Activated CD8-positive, alpha-beta memory T cell treated with anti-CD3 and anti-CD28 coated beads for 36 hours (primary cell): ENCODE data around the gene ACTRT3. TPM values are rescaled to one million over a fixed set of nuclear protein-coding genes. Genes with fewer than 3 reads are reported as not detected.

Source experiments
- CTCF ChIA-PET: fragments of 350-600 bp; sonication (Branson Sonifier 250); formaldehyde crosslinking; loops from one replicate; lab custom pipeline; 2021; ENCODE audit warnings: antibody characterized with exemption; lab: Charles Lee
- POLR2A ChIA-PET: fragments of 350-600 bp; sonication (Branson Sonifier 250); formaldehyde crosslinking; loops from one replicate; lab custom pipeline; 2021; ENCODE audit warnings: antibody characterized with exemption; lab: Charles Lee
- total RNA-seq, 2 experiments: library from RNA; stranded (reverse); gene quantifications; one replicate each; pipeline ENCODE4 v1.2.3, GENCODE V29; 2021

Gene ACTRT3
- 1 to 10 TPM; 2.5 to 3.0 TPM for total RNA-seq

DNA sequence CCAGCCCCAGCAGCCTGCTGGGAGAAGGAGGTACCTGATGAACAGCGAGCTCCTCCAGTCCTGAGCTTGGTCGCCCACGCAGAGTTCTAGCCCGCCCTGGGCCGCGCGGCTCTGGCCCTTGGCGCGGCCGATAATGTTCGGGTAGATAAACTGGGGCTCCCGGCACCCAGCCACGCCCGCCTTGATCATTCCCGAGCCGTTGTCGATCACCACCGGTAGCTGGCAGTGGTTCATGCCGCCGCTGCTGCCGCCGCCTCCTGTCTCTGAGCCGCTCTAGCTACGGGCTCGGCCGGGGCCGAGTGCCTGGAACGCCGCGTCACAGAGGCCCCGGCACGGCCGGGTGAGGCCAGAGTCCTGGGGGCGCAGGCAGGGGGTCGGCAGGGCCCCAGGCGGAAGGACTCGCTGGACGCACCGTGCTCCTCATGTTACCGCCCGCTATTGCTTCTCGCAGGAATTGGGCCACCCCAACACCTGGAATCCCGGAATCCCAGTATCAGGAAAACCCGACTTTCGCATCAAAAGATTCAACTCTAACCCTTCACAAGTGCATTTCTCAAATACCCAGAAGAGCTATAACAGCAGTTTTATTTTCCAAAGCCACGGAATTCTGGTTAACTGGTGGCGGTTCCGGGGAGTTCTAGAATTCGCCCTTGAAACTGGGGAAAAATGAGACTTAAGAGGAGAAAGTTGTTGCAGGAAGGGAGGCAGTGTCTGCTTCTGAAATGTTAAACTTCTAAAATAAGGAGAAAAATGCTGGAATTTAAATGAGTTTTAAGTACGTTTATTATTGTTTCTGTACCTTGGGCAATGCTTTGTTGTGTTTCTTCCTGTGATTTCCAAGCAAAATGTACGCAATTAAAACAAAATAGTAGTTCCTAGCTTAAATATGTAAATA, at the start of gene ACTRT3:
ACTRT3 (minus strand) TSS at position 275 of the 895 bp plus-strand sequence; CDS start at position 234, 41 bp downstream.
- ChIA-PET POLR2A (interaction anchor here (0.6 to 0.9 kb wide), 2 partner anchors 197 to 263 kb away, joined by 3 read pairs; partner anchors contain the start of gene SEC62), CTCF (no interaction called here)

DNA sequence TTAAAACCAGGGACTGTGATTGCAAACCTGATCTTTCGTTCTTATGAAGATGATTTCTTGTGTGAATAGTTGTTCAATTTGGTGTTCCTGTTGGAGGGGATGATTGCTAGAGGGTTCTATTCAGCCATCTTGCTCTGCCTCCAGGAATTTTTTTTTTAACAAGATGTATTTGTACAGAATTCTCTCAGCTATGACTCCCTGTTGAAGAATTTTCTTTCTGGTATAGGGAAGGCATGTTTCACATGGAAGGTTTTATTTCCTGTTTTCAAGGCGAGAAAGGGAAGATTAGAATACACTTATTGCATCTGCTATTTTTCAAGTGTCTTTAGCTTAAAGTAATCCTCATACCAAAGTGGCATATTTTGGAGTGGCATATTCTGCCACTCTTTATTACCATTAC, 49.0 kb upstream of the ACTRT3 start:
- CTCF ChIA-PET: no interaction called here
- POLR2A ChIA-PET: no interaction called here

DNA sequence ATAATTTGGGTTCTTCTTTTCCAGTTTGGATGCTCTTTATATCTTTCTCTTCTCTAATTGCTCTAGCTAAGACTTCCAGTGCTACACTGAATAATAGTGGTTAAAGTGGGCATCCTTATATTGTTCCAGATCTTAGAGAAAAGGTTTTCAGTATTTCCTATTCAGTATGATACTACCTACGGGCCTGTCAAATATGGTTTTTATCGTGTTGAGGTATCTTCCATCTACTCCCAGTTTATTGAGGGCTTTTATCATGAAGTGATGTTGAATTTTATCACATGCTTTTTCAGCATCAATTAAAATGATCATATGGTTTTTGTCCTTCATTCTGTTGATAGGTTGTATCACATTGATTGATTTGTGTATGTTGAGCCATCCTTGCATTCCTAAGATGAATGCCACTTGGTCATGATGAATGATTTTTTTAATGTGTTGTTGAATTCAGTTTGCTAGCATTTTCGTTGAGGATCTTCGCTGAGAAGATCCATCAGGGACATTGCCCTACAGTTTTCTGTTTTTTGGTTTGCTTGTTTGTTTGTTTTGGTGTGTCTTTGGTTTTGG, 46.3 kb upstream of the ACTRT3 start:
- POLR2A ChIA-PET: no interaction called here
- CTCF ChIA-PET: no interaction called here

DNA sequence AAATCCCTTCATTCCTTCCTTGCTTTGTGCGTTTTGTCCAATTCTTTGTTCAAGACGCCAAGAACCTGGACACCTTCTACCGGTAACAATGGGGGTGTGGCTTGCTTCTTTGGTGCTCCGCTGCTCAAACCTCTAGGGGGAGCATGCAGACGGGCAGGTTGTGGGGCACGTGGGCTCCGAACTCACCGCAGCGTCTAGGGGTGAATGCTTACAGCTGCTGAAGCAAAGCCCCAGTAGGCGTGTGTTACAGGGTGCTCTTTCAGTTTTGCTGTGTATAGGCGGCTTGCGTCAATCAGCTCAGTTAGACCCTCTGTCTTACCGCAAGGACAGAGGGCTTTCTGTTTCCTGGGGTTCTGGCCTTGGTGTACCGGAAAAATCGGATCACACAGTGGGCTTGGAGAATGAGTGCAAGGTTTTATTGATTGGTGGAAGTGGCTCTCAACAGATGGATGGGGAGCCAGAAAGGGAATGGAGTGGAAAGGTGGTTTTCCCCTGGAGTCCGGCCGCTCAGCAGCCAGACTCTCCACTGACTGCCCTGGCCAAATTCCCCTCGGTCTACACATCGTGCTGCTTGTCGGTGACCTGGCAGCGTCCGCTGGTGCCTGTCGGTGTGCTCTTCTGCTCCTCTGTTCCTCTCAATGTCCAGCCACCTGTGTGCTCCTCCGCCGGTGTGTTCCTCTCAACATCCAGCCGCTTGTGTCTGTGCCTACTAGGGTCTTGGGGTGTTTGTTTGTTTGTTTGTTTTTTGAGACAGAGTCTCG, 44.6 kb upstream of the ACTRT3 start:
- CTCF ChIA-PET: no interaction called here
- POLR2A ChIA-PET: interaction anchor here (0.7 to 0.9 kb wide), 2 partner anchors 41 to 42 kb away, joined by 3 read pairs; partner anchors contain the start of gene MYNN

DNA sequence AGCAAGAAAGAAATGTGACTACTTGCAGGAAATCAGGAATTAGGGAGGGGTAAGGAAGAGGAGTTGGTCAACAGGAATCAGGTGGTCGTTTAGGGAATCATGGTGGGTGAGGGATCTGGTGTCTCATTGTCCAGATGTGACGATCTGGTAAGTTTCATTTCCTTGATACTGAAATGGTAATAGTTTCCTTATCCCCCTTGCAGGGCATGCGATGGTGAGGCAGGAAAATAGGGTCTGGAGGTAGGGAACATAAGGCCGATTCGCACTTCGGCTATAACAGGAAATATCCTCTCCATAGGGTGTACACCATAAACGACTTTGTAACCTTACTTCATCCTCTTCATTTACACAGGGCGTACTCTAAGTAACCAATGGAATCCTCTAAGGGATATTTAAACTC, 43.9 kb upstream of the ACTRT3 start:
- ChIA-PET POLR2A (interaction anchor here (0.7 to 2.6 kb wide), 3 partner anchors 40 to 41 kb away, joined by 3 to 12 read pairs (median 3); partner anchors contain the start of gene MYNN), CTCF (no interaction called here)

DNA sequence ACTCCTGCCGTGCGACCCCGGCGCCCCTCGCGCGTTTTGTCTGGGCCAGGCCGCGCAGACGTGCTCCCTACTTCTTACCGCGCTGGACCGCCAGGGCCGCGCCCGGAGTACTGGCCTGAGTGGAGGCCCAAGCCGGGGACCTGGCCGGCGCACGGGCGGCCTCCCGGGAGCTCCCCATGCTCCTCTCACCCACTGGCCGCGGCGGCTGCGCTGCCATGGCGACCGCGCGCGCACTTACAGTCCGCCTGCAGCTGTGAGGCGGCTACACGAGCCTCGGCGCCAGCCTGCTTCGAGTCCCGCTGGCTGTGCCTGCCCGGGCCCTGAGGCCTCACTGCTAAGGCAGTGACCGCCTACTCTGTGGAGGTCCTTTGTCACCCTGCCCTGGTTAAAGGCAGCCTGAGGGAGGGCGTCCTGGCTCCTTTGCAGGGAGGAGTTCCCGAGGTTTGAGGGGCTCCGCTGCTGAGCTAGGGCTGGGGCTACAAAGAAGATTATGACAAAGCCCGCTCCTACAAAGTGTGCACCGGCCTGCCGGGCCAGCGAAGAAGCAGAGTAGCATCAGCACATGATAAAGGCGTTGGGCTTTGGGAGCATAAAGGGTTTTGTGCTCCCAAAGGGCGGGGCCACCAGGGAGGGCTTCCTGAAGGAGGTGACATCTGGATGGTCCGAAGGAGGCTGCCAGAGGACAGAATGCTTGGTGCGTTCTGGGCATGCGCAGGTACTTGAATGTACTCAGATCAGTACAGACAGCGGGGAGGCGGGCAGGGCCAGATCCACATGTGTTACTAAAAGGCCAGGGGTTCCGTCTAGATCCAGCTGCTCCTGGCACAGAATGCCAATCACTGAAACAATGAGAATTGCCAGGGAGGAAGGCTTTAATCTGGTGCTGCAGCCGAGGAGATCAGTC, 43.2 kb upstream of the ACTRT3 start, which contains the start of the genes LRRC34 and LRRIQ4:
LRRC34 (minus strand) TSS at position 573 of the 904 bp plus-strand sequence; CDS start at position 217, 356 bp downstream.
LRRIQ4 (plus strand) TSS at position 539 of the 904 bp plus-strand sequence. CDS start 9,052 bp downstream, outside the sequence.
- ChIA-PET CTCF (interaction anchor here (0.6 to 1.7 kb wide), 3 partner anchors 40 to 368 kb away, joined by 3 to 5 read pairs (median 4); no protein-coding TSS in a partner anchor), POLR2A (interaction anchor here (0.6 to 2.6 kb wide), 3 partner anchors 39 to 303 kb away, joined by 3 to 12 read pairs (median 5); partner anchors contain the start of gene MYNN)

DNA sequence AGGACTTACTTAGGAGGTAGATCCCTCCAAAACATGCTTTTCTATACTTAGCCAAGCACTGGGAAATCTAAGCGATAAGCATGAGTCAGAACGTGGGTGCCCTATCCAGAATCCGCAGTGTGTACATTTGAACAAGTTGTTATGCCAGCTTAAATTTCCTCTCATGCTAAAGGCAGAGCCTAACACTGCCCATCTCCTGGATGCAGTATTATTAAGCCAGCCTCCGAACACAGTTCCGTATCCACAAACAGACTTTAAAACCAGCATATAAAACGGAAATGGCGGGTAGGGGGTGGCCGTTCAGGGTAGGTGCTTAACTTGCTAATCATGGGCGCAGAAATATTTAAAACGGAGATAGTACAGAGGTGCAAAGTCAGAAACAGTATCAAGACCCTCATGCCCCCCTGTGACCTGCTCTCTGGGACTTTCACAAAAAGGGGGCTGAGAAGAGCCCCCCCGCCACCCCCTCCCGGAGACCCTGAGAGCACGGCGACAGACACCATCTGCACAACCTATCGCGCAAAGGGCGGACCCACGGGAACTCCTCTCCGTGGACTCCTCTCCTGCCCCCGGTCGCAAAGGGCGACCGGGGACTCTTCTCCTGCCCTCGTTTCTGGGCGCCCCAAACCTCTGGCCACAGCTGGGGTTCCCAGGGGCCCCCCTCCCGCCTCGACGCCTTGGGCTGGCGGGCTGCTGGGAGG, 42.4 kb upstream of the ACTRT3 start:
- CTCF ChIA-PET: interaction anchor here (0.6 to 1.7 kb wide), 2 partner anchors 39 to 73 kb away, joined by 4 to 5 read pairs; no protein-coding TSS in a partner anchor
- POLR2A ChIA-PET: interaction anchor here (0.6 to 2.6 kb wide), 3 partner anchors 39 to 304 kb away, joined by 3 to 12 read pairs (median 5); partner anchors contain the start of gene MYNN

DNA sequence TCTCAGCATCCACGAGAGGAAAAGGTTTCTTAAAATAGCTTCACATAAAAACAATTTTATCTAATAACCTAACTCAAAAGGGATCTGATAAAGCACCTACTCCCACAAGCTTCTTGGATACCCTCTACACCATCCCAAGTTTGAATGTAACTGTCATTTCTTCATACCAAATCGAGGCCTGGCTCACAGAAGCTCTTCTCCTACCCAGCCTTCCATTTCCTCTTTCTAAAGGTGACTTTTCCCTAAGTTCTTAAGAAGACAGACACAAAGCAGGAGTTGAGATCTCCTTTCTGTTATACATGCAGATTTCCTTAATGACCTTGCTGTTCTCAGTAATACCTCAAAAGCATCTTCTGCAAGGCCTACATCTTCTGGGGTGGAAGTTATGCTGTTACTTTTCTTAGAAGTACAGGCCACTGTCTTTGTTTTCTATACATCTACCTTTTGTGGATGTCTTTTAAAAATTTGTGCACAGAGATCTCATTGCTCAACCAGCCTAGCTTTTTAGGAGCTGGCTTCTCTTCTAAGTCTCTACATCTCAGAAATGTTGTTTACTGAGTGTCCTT, 40.0 kb upstream of the ACTRT3 start:
- ChIA-PET CTCF (interaction anchor here (0.9 kb wide), 1 partner anchor 9 kb away, joined by 4 read pairs; no protein-coding TSS in a partner anchor), POLR2A (interaction anchor here (0.6 kb wide), 1 partner anchor 46 kb away, joined by 4 read pairs; no protein-coding TSS in a partner anchor)

DNA sequence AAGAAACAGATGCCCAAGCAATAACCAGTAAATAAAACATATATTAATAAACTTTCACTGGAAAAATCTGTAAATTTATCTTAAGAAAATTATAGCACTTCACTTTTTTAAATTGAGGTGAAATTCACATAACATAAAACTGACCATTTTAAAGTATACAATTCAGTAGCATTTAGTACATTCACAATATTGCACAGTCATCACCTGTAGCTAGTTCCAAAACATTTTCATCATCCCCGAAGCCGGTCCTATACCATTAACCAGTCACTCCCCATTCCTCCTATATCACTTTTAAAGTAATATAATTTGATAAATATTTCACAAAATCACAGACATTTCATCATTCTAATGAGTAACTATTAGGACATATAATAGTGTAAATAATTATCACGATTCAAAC, 35.3 kb upstream of the ACTRT3 start:
- CTCF ChIA-PET: no interaction called here
- POLR2A ChIA-PET: interaction anchor here (0.5 kb wide), 1 partner anchor 12 kb away, joined by 6 read pairs; no protein-coding TSS in a partner anchor

DNA sequence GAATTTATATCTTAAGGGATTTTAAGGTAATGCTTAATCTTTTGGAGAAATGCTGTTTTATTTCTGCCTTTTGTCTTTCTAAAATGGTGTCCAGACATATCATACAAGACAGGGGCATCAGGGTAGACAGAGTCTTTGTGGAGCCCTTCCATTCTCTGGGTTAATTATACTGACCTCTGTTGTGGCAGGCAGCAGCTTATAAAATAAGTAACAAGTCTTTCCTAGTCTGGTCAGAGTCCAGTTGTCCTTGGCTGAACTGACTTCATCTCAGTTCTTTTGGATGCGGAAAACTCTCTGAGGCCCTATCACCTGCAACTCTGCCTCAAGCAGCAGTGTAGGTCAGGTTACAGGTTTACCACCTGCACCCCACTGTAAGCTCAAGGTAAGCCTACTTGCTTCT, 23.0 kb upstream of the ACTRT3 start:
- CTCF ChIA-PET: no interaction called here
- POLR2A ChIA-PET: no interaction called here

DNA sequence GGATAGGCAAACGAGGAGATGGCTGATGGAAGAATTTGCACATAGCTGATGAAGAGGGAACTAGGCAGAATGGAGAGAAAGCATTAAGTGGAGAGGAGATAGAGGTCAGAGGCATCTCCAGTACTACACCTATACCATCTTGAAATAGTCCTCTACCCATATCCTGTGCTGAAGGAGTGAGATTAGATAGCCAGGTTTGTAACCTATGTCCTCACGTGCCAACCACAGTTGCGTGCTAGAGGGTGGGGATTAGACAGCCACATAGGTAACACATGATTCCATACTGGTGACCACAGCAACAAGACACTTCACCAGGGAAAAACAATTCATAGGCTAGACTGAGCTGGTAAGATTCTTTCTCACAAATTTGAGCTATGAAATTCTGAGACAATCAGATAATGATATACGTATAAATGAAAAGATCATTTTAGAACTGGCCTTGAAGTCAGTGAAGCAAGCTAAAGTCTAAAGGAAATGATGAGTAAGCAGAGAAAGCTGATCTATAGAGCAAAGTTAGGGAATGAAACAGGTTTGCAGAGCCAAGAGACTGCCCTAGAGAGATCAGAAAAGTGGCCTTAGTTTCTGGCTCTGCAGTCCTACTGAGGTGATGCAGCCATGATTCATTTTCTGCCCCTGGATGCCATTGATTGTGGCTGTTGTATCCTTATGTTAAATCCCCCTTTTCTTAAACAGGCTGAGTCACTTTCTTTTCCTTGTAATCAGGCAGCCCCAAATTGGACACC, 21.5 kb upstream of the ACTRT3 start:
- ChIA-PET POLR2A (no interaction called here), CTCF (no interaction called here)

DNA sequence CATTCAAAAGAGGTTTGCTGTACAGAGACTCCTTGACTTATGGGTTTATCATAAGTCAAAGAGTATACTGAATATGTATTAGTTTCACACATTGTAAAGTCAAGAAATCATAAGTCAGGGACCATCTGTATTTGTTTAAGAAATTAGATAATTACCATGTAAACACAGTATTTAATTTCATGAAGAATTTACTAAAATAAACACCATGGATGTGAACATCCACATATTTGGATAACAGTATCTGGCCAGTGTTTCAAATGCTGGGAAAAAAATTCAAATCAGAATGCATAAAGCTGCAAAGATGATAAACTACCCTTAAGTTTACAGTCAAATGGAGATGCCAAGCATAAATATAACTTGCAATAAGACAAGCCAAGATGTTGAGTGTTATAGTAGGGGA, 20.9 kb upstream of the ACTRT3 start:
- ChIA-PET POLR2A (no interaction called here), CTCF (no interaction called here)

DNA sequence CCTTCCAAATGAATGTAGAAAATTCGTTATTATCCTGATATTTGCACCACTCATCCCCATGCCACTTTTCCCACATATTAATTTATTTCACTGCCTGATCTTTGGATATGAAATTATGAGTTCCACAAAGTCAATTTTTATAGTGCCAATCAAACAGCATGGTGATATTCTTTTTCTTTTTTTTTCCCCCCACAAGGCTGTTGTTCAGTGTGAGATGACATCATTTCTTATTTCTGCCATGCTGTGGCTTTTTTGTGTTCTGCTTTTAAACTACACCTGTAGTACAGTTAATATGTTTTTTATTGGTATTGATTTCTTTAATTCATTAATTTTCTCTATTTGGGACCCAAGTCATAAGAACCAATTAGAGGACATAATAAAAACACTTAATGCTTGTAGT, 18.4 kb upstream of the ACTRT3 start:
- POLR2A ChIA-PET: no interaction called here
- CTCF ChIA-PET: no interaction called here

DNA sequence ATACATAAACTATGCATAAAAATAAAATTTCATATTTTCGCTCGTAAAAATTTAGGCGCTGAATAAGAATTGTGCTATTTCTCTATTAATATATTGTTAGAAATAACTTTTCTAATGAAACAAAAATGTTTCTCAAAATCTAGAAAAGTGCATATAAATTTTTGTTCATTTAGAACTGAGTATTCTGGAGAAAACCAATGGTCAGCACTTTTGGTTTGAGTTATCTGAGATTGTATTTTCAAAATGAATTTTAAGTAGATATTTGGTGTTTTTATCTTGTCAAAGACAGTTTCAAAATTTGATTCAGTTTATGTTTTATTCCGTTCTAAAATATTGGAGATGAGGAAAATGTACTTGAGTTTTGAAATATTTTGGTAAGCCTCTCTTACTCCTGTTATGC, 17.8 kb upstream of the ACTRT3 start:
- POLR2A ChIA-PET: no interaction called here
- CTCF ChIA-PET: no interaction called here

DNA sequence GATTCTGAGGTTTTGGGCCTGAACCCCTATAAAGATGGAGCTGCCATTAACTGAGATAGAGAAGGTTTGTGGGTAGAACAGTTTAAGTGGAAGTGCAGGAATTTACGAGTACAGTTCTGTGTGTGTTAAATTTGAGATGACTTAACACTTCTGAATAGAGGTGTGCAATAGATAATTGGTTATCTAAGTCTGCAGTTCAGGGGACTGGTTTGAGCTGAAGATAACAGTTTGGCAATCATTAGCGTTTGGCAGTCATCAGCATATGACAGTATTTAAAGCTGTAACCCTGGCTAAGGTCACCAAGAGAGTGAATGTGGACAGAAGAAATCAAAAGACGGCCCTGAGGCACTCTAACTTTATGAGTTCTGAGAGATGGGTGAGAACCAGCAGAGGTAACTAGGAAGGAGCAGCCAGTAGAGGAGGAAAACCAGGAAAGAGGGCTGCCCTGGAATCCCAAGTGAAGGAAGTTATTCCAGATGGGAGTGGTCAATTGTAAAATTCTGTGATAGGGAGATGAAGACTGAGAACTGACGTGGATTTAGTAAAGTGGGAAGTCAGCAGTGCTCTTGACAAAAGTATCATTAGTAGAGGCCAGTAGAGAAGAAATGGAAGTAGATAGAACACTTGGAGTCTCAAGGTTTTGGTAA, 12.0 kb upstream of the ACTRT3 start:
- ChIA-PET CTCF (no interaction called here), POLR2A (no interaction called here)

DNA sequence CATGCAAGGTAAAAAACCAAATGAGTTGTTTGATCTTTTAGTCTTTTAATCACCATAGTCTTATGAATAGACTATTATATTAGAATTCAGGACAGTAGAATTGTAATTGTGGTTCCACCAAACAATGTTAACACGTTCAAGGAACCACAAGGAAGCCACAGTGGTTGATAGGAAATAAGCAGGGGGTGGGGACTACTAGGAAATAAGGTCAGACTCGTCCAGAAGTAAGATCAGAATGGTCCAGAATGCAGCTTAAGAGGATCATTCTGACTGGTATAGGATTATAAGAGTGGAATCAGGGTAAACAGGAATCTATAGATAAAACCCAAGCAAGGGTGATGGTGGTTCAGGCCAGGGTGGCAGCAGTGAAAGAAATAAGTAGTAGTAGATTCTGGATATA, 11.4 kb upstream of the ACTRT3 start:
- CTCF ChIA-PET: interaction anchor here (0.6 kb wide), 1 partner anchor 408 kb away, joined by 3 read pairs; no protein-coding TSS in a partner anchor

More for the DNA sequence above, 11.4 kb upstream of the ACTRT3 start:
- POLR2A ChIA-PET: no interaction called here
